GM21381 (cell line): ENCODE data around the gene ACAD8.
"Not testable (repeated sequence)": the region's sequence is repeated elsewhere in the genome, so short reads cannot be mapped to it uniquely, and the experiment has no call there.

Experiments used
- ATAC-seq: cut with Tn5 transposase; IDR thresholded peaks from one replicate; pipeline ENCODE4 v1.9.1; 2021; ENCODE audit warnings: mild to moderate bottlenecking, moderate library complexity; ENCODE audit not compliant: unreplicated experiment

Gene ACAD8

GRCh38 chr11:134266440-134266839 is 13.1 kb downstream of the ACAD8 start:
- no peak for ATAC-seq

- no peak for ATAC-seq
Measured at GRCh38 chr11:134266841-134267251, 13.5 kb downstream of the ACAD8 start.

DNA sequence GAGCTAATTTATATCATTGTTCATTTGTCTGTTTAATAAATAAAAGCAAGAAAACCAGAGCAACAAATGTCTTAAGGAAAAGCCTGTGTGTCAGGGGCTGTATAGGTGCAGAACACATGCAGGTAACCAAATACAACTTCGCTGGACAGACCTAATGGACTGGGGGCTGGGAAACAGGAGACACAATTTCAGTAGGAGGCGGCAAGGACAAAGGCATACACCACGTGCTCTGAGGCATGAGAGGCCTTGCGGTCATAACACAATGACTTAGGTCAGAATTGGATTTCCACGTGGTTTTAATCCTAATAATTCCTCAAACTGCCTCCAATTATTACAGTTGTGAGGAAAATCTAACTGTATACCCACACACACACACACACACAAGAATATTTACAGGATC is 14.1 kb downstream of the ACAD8 start:
- ATAC-seq: no peak

DNA sequence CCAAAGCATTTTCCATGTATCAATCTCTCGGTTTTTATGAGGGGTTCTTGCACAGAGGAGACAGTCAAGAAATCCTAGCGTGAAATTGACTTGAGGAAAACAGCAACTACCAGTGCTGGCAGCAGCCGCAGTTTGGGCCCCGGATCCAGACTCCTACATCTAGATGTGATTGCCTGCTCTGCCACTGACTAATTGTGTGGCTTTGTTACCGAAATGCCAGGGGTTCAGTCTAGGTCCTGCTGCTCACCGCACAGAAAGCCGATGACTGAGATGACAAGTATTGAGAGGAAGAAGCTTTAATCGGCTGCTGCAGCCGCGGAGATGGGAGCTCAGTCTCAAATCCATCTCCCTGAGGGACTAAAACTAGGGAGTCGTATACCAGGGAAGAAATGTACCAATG is 14.6 kb downstream of the ACAD8 start:
- ATAC-seq: no peak

GRCh38 chr11:134270250-134270714 is 16.9 kb downstream of the ACAD8 start:
- ATAC-seq: no peak

DNA sequence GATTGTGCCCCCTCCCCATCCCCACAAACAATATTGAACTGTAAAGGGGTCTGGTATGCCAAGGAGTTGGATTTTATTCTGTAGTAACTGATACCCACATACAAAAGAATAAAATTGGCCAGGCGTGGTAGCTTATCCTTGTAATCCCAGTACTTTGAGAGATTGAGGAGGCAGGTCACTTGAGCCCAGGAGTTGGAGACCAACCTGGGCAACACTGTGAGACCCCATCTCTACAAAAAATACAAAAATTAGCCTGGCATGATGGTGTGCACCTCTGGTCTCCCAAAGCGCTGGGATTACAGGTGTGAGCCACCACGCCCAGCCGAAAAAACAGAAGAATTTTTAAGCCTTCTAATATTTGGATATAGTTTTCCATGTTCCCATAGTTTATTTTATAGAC is 18.6 kb downstream of the ACAD8 start:
- ATAC-seq: no peak

DNA sequence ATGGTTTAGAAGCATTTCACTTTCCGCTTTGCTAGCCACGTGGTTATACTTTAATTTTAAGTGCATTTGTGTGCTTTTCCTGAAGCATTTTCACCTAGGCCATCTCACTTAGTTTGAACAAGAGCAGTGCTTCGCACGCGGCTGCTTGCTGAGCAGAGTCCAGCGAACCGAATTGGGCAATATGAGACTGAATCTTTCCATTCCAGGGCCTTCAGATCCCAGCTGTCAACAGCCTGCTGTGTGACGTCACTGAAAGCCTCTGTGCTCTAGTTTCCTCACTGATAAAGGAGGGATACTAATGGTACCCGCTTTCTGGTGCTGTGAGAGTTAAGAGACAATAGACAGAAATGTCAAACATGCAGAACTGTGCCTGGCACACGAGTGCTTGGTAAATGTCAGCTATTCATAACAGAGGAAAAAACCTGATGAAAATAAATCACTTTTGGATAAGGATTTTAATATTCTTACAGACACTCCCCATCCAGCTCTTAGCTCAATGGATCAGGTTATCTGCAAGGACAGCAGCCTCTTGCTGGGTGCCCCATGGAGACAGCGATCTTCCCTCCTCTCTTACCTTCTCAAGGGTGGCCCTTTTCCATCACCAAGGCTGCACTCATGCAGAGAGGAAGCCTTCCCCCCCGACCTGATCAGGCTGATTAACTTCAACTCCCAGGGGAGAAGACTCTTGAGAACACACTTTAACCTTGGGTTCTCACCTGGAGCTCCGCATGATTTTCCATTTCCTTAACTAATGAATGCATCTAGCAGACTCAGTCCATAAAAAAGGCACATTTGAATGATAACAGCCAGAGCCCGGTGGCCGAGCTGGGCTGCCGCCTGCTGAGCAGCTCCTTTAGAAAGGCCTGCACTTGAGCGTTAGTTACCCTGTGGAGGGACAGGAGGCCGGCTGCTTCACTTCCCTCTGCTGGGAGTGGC is 19.3 kb downstream of the ACAD8 start:
- no peak for ATAC-seq

- no peak for ATAC-seq
Measured at GRCh38 chr11:134273317-134273712, 19.9 kb downstream of the ACAD8 start.

DNA sequence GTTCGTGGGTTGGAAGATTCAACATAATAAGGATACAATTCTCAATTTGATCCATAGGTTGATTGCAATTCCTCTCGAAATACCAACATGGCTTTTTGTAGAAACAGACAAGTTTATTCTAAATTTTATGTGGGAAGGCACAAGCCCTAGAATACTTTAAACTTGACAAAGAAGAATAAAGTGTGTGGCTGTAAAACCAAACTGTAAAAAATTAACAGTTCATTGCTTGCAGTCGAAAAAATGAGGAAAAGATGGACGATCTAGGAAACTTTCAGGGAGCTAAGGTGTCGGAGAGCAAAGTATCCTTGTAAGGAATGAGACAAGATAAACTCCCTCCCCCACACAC is 21.8 kb downstream of the ACAD8 start:
- ATAC-seq: no peak

GRCh38 chr11:134275534-134276395 is 22.4 kb downstream of the ACAD8 start, which contains the start of gene GLB1L3:
Gene GLB1L3, plus strand, starts transcription at chr11:134276379. Its CDS starts 362 bp downstream, at chr11:134276741.
- peak; percentile 75 for ATAC-seq

DNA sequence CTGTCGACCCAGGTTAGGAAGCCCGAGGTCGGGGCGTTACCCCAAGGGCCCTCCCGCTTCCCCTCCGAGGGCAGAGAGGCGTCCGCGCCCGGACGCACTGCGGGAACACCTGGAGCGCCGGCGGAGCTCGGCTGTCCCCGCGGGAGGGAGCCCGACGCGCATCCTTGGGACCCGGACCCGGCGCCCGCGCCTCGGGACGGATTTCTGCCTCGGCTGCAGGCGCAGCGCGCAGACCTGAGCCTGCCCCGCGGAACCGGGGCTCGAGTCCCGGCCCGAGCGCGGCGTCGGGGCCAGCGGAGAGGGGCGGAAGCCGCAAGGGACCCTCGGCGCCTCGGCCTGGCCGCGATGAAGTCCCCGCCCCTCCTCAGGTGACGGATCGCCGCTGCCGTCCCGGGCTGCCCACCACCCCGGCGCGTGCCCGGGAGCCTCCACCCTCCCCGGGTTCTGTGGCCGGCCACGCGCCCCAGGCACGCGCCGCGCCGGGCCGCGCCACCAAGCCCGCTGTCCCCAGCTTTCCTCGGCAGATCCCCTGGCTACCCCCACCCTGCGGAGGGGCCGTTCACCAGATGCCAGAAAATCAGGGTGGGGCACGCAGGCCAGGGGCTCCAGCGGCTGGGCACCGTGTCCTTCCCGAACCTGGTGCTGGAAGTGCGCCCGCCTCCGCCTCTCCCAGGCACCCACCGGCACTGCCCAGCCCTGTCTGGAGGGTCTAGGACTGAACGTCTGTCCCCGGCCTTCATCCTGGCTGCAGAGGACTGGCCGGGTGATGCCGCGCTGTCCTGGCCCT is 23.2 kb downstream of the ACAD8 start:
- ATAC-seq: peak; percentile 33

GRCh38 chr11:134277183-134278001 is 24.0 kb downstream of the ACAD8 start:
- no peak for ATAC-seq

DNA sequence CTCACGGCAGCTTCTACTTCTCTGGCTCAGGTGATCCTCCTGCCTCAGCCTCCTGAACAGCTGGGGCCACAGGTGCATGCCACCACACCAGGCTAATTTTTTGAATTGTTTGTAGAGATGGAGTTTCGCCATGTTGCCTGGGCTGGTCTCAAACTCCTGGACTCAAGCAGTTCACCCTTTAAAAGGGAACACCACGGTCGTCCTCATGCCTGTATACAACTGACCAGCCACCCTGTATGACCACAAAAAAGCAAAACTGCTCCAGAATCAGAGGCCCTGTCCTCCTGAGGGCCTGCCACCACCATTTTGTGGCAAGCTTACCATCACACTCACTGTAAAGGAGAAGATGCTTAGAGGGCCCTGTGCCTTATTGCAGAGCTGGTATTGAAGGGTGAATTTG is 25.0 kb downstream of the ACAD8 start:
- no peak for ATAC-seq

DNA sequence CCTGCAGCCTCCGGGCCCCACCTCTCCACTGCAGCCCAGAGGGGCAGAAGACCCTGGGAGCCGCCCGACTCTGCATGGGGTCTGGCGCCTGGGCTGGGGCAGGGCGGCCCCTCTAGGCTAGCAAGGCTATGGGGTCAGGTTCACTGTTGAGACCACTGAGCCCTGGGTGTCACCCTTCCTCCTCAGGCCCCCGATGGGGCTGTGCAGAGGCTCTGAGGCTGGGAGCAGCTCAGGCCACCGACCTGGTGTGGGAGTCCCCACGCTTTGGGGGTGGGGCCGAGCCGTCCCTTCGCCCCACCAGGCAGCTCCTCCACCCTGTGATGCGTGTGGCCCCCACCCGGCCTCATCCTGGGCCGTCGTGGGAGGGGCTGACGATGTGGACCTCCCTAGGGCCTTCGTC is 28.3 kb downstream of the ACAD8 start:
- not testable (repeated sequence) for ATAC-seq

GRCh38 chr11:134282121-134283045 is 29.0 kb downstream of the ACAD8 start:
- ATAC-seq: no peak

- no peak for ATAC-seq
Measured at GRCh38 chr11:134283461-134284230, 30.3 kb downstream of the ACAD8 start.

GRCh38 chr11:134284349-134284748 is 31.0 kb downstream of the ACAD8 start:
- not testable (repeated sequence) for ATAC-seq

DNA sequence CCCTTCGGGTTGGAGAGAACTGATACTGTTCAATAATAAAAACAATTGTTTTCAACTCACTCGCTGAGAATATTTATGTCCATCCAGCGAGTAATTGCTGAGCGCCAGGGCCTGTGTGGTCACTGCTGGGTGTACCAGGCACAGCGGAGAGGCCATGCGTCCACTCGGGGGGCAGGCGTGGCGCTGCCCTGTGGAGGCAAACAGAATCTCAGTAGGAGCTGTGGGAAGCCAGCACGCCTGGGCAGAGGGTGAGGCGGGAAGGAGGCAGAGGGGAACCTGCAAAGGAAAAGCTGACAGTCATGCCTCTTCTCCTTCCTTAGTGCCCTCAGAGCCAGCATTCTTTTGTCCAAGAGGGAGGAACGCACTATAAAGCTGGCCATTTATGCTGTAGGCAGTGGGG is 34.2 kb downstream of the ACAD8 start:
- ATAC-seq: no peak
